Pancreas (tissue), 10 donors: Measurements from ENCODE around the gene TBC1D5. TPM values are rescaled to one million over a fixed set of nuclear protein-coding genes. Genes with fewer than 3 reads are reported as not detected.

ENCODE experiments used
- ATAC-seq, 4 donors: fragments of 200-7000 bp; cut with Tn5 transposase; one replicate each; pipeline versions ENCODE4 v1.8.0 to v1.9.1; 2020; ENCODE audit warnings: mild to moderate bottlenecking in 4 of 4, moderate library complexity in 4 of 4
- DNase-seq, 6 donors: peaks; one replicate each; pipeline ENCODE4 v3.0.0-alpha.2; 2020
- FAIRE-seq: peaks from 2 replicates; lab custom pipeline; 2012; peaks lifted over from hg19 to GRCh38; lab: Jason Lieb, UNC
- H3K27ac ChIP-seq, 4 donors: fragments of 200-600 bp; sonication (generic); 1 replicate in 3 of 4; 2 replicates in 1 of 4; pipeline versions ENCODE4 v1.5.0 to v1.8.0; 2020
- H3K27me3 ChIP-seq, 4 donors: fragments of 200-600 bp; one replicate each; pipeline ENCODE4 v1.8.0; 2021
- H3K36me3 ChIP-seq, 3 donors: fragments of 200-600 bp; sonication (generic) in 1 of 3; one replicate each; pipeline versions ENCODE4 v1.5.0 to v1.8.0; 2020 to 2021
- H3K4me1 ChIP-seq, 3 donors: fragments of 200-600 bp; one replicate each; pipeline ENCODE4 v1.8.0; 2021
- H3K4me3 ChIP-seq, 4 donors: fragments of 200-600 bp; sonication (generic) in 2 of 4; one replicate each; pipeline versions ENCODE4 v1.5.0 to v1.8.0; 2020 to 2021
- H3K9me3 ChIP-seq, 4 donors: fragments of 200-600 bp; one replicate each; pipeline ENCODE4 v1.8.0; 2021
- WGBS, 2 donors: extraction: QIAGEN DNeasy Blood & Tissue Kit; methylation state at CpG; one replicate each; pipeline ENCODE4 v1.1.7; 2013; 5-methylcytosine and 5-hydroxymethylcytosine counted together
- intact Hi-C, 3 donors: fragments of 100-400 bp; cut with DNase I; formaldehyde crosslinking; loops; one replicate each; pipeline versions ENCODE4 v1.11.1 to v1.14.2; 2022
- polyA plus RNA-seq, 2 donors: library from polyadenylated mRNA; stranded (reverse); fragments of 200-250 nt; gene quantifications; one replicate each; pipeline ENCODE4 v1.2.3, GENCODE V29; 2013
- total RNA-seq, 6 donors: library from RNA; stranded (reverse); fragmentation: NEBNext Ultra II Directional in 4 of 6; extraction: Animal tissue kit (Norgen Biotek cat#: 25700) in 4 of 6; gene quantifications; one replicate each; pipeline versions ENCODE4 v1.2.1 to v1.2.4, GENCODE V29; 2021 to 2023
- TF ChIP-seq, protein P1 (sequence below), 4 donors: fragments of 200-600 bp; sonication (generic) in 3 of 4; IDR thresholded peaks; one replicate each; pipeline versions ENCODE4 v1.5.0 to v1.8.0; 2021; ENCODE audit warnings: antibody characterized with exemption in 4 of 4
- donor health status: healthy with polysubstance abuse.
- donor health status: DM: no; HTN: no; CAD: no; lungs with moderate emphysema.
- donor health status: DM: no; HTN: no; CAD: no.
- donor health status: control.
- donor health status: control.
- donor health status: Bipolar disorder and iron deficiency.
- donor health status: DM: yes; HTN: yes; CAD: no.
- donor health status: DM: no; HTN: no; CAD: no.
- donor health status: DM: no; HTN: no; CAD: no.
- donor health status: DM: yes; HTN: yes; CAD: no.

The TBC1D5 gene
- total and polyA plus RNA-seq, 8 donors = 6.5 to 39.2 (median 19.9) TPM

DNA sequence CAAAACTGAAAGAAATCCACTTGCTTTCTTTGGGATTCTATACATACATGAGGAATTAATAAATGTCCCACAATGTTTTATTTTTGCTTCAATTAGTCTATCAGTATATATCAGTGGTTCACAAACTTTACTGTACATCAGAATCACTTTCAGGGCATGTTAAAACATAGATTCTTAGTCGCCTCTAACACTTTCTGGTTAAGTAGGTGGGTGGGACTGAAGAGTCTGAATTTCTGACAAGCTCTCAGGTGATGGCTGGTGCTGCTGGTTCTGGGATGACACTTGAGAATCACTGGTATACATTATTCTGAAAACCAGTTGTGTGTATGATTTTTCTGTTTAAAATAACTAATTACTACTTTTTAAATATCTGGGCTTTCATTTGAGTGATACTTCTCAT, 393.3 kb downstream of the TBC1D5 start:
- Histone ChIP-seq H3K27me3 (no peaks in the 10 kb centered on the region), H3K4me3 (no peak overlapping the region), H3K36me3 (no peaks in the 10 kb centered on the region), H3K9me3 (no peaks in the 10 kb centered on the region), H3K27ac (no peak overlapping the region), H3K4me1 (no peaks in the 10 kb centered on the region)
- 94 to 97% methylated on average over 1 of the region's 1 CpG for WGBS, 2 donors
- intact Hi-C loops = no loop called here
- FAIRE-seq = no peak
- TF ChIP-seq, protein P1, sequence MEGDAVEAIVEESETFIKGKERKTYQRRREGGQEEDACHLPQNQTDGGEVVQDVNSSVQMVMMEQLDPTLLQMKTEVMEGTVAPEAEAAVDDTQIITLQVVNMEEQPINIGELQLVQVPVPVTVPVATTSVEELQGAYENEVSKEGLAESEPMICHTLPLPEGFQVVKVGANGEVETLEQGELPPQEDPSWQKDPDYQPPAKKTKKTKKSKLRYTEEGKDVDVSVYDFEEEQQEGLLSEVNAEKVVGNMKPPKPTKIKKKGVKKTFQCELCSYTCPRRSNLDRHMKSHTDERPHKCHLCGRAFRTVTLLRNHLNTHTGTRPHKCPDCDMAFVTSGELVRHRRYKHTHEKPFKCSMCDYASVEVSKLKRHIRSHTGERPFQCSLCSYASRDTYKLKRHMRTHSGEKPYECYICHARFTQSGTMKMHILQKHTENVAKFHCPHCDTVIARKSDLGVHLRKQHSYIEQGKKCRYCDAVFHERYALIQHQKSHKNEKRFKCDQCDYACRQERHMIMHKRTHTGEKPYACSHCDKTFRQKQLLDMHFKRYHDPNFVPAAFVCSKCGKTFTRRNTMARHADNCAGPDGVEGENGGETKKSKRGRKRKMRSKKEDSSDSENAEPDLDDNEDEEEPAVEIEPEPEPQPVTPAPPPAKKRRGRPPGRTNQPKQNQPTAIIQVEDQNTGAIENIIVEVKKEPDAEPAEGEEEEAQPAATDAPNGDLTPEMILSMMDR (IDR thresholded peaks at IDR 0.05) = no peak
- DNase-seq = no peak
- no peak for ATAC-seq

DNA sequence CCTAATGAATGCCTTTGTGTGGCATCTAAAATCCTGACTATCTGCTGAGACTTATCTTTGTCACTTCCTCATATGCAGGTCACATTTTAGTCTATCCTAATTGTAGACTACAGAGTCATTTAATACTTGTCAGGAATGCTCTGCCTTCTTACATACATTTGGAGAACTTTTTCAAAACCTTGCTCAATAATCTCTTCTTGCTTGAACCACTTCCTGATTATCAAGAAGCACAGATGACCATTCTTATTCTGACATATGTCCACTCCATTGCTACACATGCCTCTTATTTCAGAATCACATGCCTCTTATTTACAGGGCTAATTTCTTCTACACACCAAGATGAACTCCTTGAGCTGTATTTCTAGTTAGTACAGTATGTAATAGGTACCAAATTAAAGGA, 400.3 kb downstream of the TBC1D5 start:
- DNase-seq = no peak
- Histone ChIP-seq H3K9me3 (no peaks in the 10 kb centered on the region), H3K36me3 (no peaks in the 10 kb centered on the region), H3K4me1 (peaks cover 0 to 3% (median 0%) of the 10 kb centered on the region in 3 donors), H3K4me3 (no peak overlapping the region), H3K27ac (no peak overlapping the region), H3K27me3 (no peaks in the 10 kb centered on the region)
- FAIRE-seq = no peak
- no peak for ATAC-seq
- intact Hi-C loops = no loop called here
- TF ChIP-seq, protein P1 (IDR thresholded peaks at IDR 0.05) = no peak

DNA sequence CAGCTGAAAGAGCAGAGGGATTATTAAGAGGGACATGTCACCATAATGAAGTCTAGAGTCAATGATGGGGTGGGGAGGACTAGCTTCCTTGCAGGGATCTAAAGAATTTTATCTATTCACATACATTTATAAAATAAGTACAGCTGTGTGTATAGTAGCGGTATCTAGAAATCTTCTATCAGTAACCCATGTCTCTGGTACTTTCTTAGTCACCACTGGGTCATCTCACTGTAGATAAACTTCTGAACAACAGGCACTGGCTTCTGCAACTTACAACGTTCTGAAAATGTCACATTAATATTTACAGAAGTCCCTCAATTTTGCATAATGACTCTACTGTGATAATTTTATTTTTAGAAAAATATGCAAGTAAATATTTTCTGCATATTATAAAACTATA, 401.7 kb downstream of the TBC1D5 start:
- Histone ChIP-seq H3K9me3 (no peaks in the 10 kb centered on the region), H3K4me3 (no peak overlapping the region), H3K27ac (no peak overlapping the region), H3K36me3 (no peaks in the 10 kb centered on the region), H3K4me1 (peaks cover 0 to 3% (median 0%) of the 10 kb centered on the region in 3 donors), H3K27me3 (no peaks in the 10 kb centered on the region)
- DNase-seq = no peak
- FAIRE-seq = no peak
- 87 to 89% methylated on average over 2 of the region's 2 CpGs for WGBS, 2 donors
- intact Hi-C loops = no loop called here
- TF ChIP-seq, protein P1 (IDR thresholded peaks at IDR 0.05) = no peak
- no peak for ATAC-seq

DNA sequence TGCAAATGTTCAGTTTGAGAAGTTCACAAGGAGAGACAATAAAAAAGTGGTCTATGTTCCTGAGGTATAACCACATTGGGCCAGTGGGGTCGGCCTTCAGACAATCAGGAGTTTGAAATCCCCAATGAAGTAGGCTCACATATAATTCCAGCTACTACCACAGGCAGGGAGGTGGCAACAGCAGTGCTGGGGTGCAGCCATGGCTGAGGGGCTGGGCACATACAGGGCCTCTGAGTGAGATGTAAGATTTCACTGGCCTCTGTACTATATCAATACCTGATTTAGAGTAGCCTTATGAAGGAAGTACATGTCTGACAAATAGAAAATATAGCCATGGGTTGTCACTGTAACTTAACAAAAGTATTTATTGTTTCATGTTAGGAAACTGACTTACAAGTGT, 402.2 kb downstream of the TBC1D5 start:
- TF ChIP-seq, protein P1 (IDR thresholded peaks at IDR 0.05) = no peak
- peak in 1 of 6 donors; percentile 12 for DNase-seq
- FAIRE-seq = no peak
- H3K27ac ChIP-seq = no peak overlapping the region
- WGBS, 2 donors = 96 to 100% methylated on average over 1 of the region's 1 CpG
- H3K4me1 ChIP-seq = peaks cover 0 to 3% (median 0%) of the 10 kb centered on the region in 3 donors
- no peaks in the 10 kb centered on the region for H3K36me3 ChIP-seq
- H3K4me3 ChIP-seq = no peak overlapping the region
- intact Hi-C loops = no loop called here
- H3K27me3 ChIP-seq = no peaks in the 10 kb centered on the region
- H3K9me3 ChIP-seq = no peaks in the 10 kb centered on the region
- ATAC-seq = no peak

DNA sequence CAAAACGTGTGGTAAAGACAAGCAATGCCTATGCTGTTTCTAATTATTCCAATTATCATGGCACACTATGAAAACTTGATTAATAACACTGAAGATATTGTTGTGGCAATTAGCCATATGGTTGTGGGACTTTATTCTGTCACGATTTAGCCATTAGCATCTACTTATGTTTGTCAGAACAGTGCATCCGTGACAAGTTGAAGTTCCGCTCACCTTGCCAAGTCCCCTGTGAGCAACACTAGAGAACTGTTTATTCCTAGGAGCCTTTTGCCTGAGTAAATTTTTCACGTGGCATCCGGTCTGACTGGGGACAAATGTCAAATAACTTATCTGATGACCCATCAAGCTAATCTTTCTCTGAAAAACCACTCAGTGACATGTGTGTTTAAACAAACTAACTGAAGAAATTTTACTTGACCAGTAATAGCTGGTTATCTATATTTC, 403.3 kb downstream of the TBC1D5 start:
- ATAC-seq (peak in 3 of 4 donors; percentile 18 to 53 (median 44)), FAIRE-seq (no peak), DNase-seq (no peak)
- Histone ChIP-seq H3K9me3 (no peaks in the 10 kb centered on the region), H3K4me3 (no peak overlapping the region), H3K27me3 (no peaks in the 10 kb centered on the region), H3K27ac (no peak overlapping the region), H3K36me3 (no peaks in the 10 kb centered on the region), H3K4me1 (peaks cover 0 to 3% (median 0%) of the 10 kb centered on the region in 3 donors)
- WGBS, 2 donors = 55 to 58% methylated on average over 6 of the region's 6 CpGs
- intact Hi-C loops = no loop called here
- TF ChIP-seq, protein P1 (IDR thresholded peaks at IDR 0.05) = no peak
